Body of pancreas (tissue), 4 donors: Measurements from ENCODE around the gene MRGPRG. TPM values are rescaled to one million over a fixed set of nuclear protein-coding genes. Genes with fewer than 3 reads are reported as not detected.

Experiments used
- ATAC-seq: fragments of 150-250 bp; one replicate; pipeline ENCODE4 v1.9.1; 2016
- DNase-seq, 4 donors: peaks; one replicate each; pipeline ENCODE4 v3.0.0-alpha.2; 2019
- H3K27ac ChIP-seq, 4 donors: fragments of 200-600 bp; sonication (generic); 1 replicate in 3 of 4; 2 replicates in 1 of 4; pipeline versions ENCODE4 v1.5.1 to v1.6.1; 2016 to 2019; ENCODE audit warnings: mild to moderate bottlenecking in 1 of 4, mixed read lengths in 1 of 4, moderate library complexity in 1 of 4
- H3K27me3 ChIP-seq, 2 donors: fragments of 200-600 bp; sonication (generic); one replicate each; pipeline ENCODE4 v1.6.0; 2016; ENCODE audit warnings: mild to moderate bottlenecking in 1 of 2
- H3K36me3 ChIP-seq, 2 donors: fragments of 200-600 bp; sonication (generic); replicated peaks in 1 of 2; 2 replicates each; pipeline ENCODE4 v1.5.1; 2016; ENCODE audit warnings: low read depth in 2 of 2; ENCODE audit not compliant: insufficient read depth in 1 of 2
- H3K4me1 ChIP-seq: fragments of 200-600 bp; sonication (generic); one replicate; pipeline ENCODE4 v1.6.0; 2016
- H3K4me3 ChIP-seq, 2 donors: fragments of 200-600 bp; sonication (generic); 1 replicate in 1 of 2; 2 replicates in 1 of 2; pipeline ENCODE4 v1.5.1; 2016 to 2019
- H3K9me3 ChIP-seq, 3 donors: fragments of 200-600 bp; sonication (generic); 1 replicate in 2 of 3; 2 replicates in 1 of 3; pipeline ENCODE4 v1.5.1; 2016
- CTCF ChIP-seq, 7 experiments: fragments of 450-650 bp in 4 of 7; fragments of 200-600 bp in 3 of 7; sonication (generic) in 3 of 7; IDR thresholded peaks; one replicate each; pipeline ENCODE4 v1.5.1; 2016 to 2019; ENCODE audit warnings: antibody characterized with exemption in 7 of 7
- POLR2A ChIP-seq, 3 donors: fragments of 450-650 bp; IDR thresholded peaks; one replicate each; pipeline ENCODE4 v1.6.1; 2016; ENCODE audit warnings: antibody characterized with exemption in 3 of 3, mild to moderate bottlenecking in 2 of 3
- WGBS, 2 donors: methylation state at CpG; one replicate each; pipeline ENCODE4 v1.1.5; 2017; 5-methylcytosine and 5-hydroxymethylcytosine counted together
- intact Hi-C: fragments of 100-400 bp; cut with DNase I; formaldehyde crosslinking; loops from one replicate; pipeline ENCODE4 v1.15.1; 2023
- total RNA-seq, 2 donors: library from RNA; depleted of rRNA; stranded (reverse); fragments of >200 nt; gene quantifications; one replicate each; pipeline ENCODE4 v1.1.0, GENCODE V29; 2016

The MRGPRG gene
- total RNA-seq, 2 donors from 2014 or later = not detected

GRCh38 chr11:3196161-3197043 lies 22.2 kb downstream of the MRGPRG start:
- Histone ChIP-seq H3K27me3 (no peaks in the 10 kb centered on the region), H3K4me1 (no peaks in the 10 kb centered on the region), H3K9me3 (no peaks in the 10 kb centered on the region), H3K4me3 (no peak overlapping the region), H3K36me3 (no peaks in the 10 kb centered on the region), H3K27ac (no peak overlapping the region)
- TF ChIP-seq POLR2A (IDR thresholded peaks at IDR 0.05) = no peak
- TF ChIP-seq CTCF (IDR thresholded peaks at IDR 0.05) = no peak
- ATAC-seq (no peak), DNase-seq (no peak)
- WGBS, 2 donors = 68 to 82% methylated on average over 4 to 19 of the region's 23 CpGs
- intact Hi-C loops = no loop called here

GRCh38 chr11:3195251-3196160 lies 23.1 kb downstream of the MRGPRG start:
- Histone ChIP-seq H3K9me3 (no peaks in the 10 kb centered on the region), H3K36me3 (no peaks in the 10 kb centered on the region), H3K27me3 (no peaks in the 10 kb centered on the region), H3K27ac (no peak overlapping the region), H3K4me1 (no peaks in the 10 kb centered on the region), H3K4me3 (no peak overlapping the region)
- TF ChIP-seq POLR2A (IDR thresholded peaks at IDR 0.05) (no peak), CTCF (IDR thresholded peaks at IDR 0.05) (peak in 4 of 7 experiments; percentile 9 to 34 (median 26))
- intact Hi-C loops = no loop called here
- WGBS, 2 donors = 50 to 68% methylated on average over 13 to 22 of the region's 22 CpGs
- no peak for DNase-seq
- no peak for ATAC-seq

- Histone ChIP-seq H3K9me3 (no peaks in the 10 kb centered on the region), H3K27me3 (no peaks in the 10 kb centered on the region), H3K4me1 (no peaks in the 10 kb centered on the region), H3K36me3 (no peaks in the 10 kb centered on the region), H3K27ac (no peak overlapping the region), H3K4me3 (no peak overlapping the region)
- ATAC-seq (no peak), DNase-seq (no peak)
- intact Hi-C loops = no loop called here
- WGBS, 2 donors = 75% methylated on average over 10 to 12 of the region's 12 CpGs
- TF ChIP-seq POLR2A (IDR thresholded peaks at IDR 0.05) = no peak
- no peak for TF ChIP-seq CTCF (IDR thresholded peaks at IDR 0.05)
These were observed 24.4 kb downstream of the MRGPRG start for GRCh38 chr11:3194016-3194816.

GRCh38 chr11:3193373-3194015 lies 25.1 kb downstream of the MRGPRG start:
- WGBS, 2 donors = 80% methylated on average over 14 to 19 of the region's 19 CpGs
- Histone ChIP-seq H3K4me3 (no peak overlapping the region), H3K9me3 (no peaks in the 10 kb centered on the region), H3K27ac (no peak overlapping the region), H3K4me1 (no peaks in the 10 kb centered on the region), H3K36me3 (no peaks in the 10 kb centered on the region), H3K27me3 (no peaks in the 10 kb centered on the region)
- intact Hi-C loops = no loop called here
- no peak for TF ChIP-seq CTCF (IDR thresholded peaks at IDR 0.05)
- no peak for TF ChIP-seq POLR2A (IDR thresholded peaks at IDR 0.05)
- ATAC-seq = no peak
- no peak for DNase-seq
